Activated CD8-positive, alpha-beta memory T cell treated with anti-CD3 and anti-CD28 coated beads, Interleukin-2, amount 10 ng/mL, durations not matched to agents 7 days and 5 days (primary cell): Measurements from ENCODE around the gene FBXL17. TPM values are rescaled to one million over a fixed set of nuclear protein-coding genes. Genes with fewer than 3 reads are reported as not detected.
"Not testable (repeated sequence)": the region's sequence is repeated elsewhere in the genome, so short reads cannot be mapped to it uniquely, and the experiment has no call there.

Experiments used
- ATAC-seq: fragments of 150-1000 bp; cut with Tn5 transposase; one replicate; pipeline ENCODE4 v1.10.0; 2021; ENCODE audit warnings: moderate library complexity
- CTCF ChIA-PET: fragments of 350-600 bp; sonication (Branson Sonifier 250); formaldehyde crosslinking; loops from one replicate; lab custom pipeline; 2021; ENCODE audit warnings: antibody characterized with exemption; lab: Charles Lee
- DNase-seq: peaks from one replicate; pipeline ENCODE4 v3.0.0-alpha.2; 2020
- H3K27ac Mint-ChIP-seq: one replicate; pipeline ENCODE4 v1.8.0; 2021; ENCODE audit warnings: mild to moderate bottlenecking, mixed read lengths
- H3K27me3 Mint-ChIP-seq: one replicate; pipeline ENCODE4 v1.8.0; 2021; ENCODE audit warnings: mixed read lengths
- H3K36me3 Mint-ChIP-seq: one replicate; pipeline ENCODE4 v1.8.0; 2021; ENCODE audit warnings: mild to moderate bottlenecking, mixed read lengths
- H3K4me1 Mint-ChIP-seq: one replicate; pipeline ENCODE4 v1.8.0; 2021; ENCODE audit warnings: mixed read lengths
- H3K4me3 Mint-ChIP-seq: one replicate; pipeline ENCODE4 v1.8.0; 2021; ENCODE audit warnings: mild to moderate bottlenecking, moderate library complexity, mixed read lengths
- H3K9me3 Mint-ChIP-seq: one replicate; pipeline ENCODE4 v1.8.0; 2022; ENCODE audit warnings: low read depth, mixed read lengths
- total RNA-seq, 2 experiments: library from RNA; stranded (reverse); gene quantifications; one replicate each; pipeline ENCODE4 v1.2.3, GENCODE V29; 2021

The FBXL17 gene
- total RNA-seq, 2 experiments from 2014 or later: 6.6 to 10.9 TPM

DNA sequence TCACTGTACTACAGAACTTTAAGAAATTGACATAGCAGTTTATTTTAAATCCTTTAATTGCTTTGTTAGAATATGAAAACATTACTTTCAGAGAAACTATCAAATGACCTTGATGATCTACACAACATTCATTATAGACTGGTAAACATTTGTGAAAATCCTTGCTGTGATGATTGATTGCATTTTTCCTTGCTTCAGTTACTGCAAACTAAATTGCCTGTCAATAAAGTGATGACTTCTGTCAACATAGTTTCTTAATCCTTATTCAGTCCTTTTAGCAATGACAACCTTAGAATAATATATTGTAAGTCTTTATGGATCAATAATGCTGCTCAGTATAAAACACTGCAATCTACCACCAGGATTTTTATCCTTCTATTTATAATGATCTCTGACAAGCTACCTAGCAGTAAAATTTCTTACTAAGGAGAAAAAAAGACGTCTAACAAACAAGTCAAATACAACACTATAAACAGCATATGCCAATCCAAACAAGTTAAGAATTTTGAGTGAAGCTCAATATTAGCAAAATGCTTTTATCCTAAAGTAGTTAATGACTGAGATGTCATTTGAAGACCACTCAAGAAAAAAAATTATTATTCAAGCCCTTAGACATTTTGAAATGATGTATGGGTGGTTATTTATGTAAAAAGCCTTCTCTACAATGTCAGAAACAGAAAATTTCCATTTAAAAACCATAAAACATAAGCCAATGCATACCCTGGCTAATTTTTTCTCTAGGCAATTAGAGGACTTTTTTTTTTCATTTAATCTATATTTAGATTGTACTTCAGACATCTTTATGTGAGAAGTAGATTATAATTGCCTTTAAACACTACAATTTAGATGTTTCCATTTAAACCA lies 105.5 kb downstream of the FBXL17 start:
- Mint-ChIP-seq H3K9me3 (peaks cover 5% of the 10 kb centered on the region), H3K4me1 (peaks cover 7% of the 10 kb centered on the region), H3K4me3 (no peak overlapping the region), H3K27me3 (no peaks in the 10 kb centered on the region), H3K27ac (no peak overlapping the region), H3K36me3 (peaks cover 3% of the 10 kb centered on the region)
- no peak for ATAC-seq
- DNase-seq: no peak
- CTCF ChIA-PET: no interaction called here

DNA sequence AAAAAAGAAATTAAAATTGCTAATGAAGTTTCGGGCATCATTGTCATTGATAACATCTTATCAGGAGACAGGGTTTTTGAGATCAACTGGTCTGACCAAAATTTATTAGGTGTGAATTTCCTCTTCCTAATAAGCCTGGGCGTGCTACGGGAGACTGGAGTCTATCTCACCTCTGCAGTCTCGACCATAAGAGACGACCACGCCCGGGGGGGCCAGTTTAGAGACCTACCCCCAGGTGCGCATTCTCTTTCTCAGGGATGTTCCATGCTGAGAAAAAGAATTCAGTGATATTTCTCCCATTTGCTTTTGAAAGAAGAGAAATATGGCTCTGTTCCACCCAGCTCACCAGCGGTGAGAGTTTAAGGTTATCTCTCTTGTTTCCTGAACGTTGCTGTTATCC lies 107.8 kb downstream of the FBXL17 start:
- H3K4me1 Mint-ChIP-seq, H3K27ac Mint-ChIP-seq, H3K9me3 Mint-ChIP-seq, H3K36me3 Mint-ChIP-seq, ATAC-seq, H3K27me3 Mint-ChIP-seq, DNase-seq, H3K4me3 Mint-ChIP-seq: not testable (repeated sequence)
- CTCF ChIA-PET: interaction anchor here (1.2 kb wide), 1 partner anchor 13 kb away, joined by 3 read pairs; no protein-coding TSS in a partner anchor

DNA sequence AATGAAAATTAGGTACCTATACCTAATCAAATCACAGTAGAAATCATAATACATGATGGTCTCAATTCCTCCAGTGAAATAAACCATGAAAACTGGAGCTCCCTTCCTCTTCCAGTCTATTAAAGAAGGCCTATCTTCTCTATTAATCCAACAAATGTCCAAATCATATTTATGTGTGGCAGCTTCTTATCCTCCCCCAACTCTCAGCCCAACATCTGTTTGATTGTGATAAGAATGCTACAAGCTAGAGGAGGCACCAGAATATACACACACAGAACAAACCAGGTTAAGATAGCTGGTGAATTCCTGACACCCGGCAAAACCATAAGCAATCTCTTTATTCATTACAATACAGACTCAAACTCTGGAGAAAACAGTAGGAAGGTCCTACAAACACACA lies 110.8 kb downstream of the FBXL17 start:
- ATAC-seq: no peak
- DNase-seq: no peak
- Mint-ChIP-seq H3K36me3 (no peaks in the 10 kb centered on the region), H3K4me3 (no peak overlapping the region), H3K27me3 (no peaks in the 10 kb centered on the region), H3K27ac (no peak overlapping the region), H3K4me1 (no peaks in the 10 kb centered on the region), H3K9me3 (no peaks in the 10 kb centered on the region)
- CTCF ChIA-PET: interaction anchor here (0.6 to 1.0 kb wide), 2 partner anchors 114 to 765 kb away, joined by 3 read pairs; no protein-coding TSS in a partner anchor

DNA sequence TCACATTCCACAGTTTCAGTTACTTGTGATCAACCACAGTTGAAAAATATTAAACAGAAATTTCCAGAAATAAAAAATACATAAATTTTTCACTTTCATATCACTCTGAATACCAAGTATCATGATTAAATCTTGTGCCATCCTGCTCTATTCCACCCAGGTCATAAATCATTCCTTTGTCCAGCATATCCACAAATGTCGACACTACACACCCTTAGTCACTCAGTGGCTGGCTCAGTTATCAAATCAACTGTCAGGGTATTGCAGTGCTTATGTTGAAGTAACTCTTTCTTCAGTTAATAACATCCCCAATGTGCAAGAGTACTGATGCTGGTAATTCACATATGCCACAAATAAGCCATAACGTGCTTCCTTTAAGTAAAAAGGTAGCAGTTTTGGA lies 115.7 kb downstream of the FBXL17 start:
- no peak overlapping the region for H3K4me3 Mint-ChIP-seq

DNA sequence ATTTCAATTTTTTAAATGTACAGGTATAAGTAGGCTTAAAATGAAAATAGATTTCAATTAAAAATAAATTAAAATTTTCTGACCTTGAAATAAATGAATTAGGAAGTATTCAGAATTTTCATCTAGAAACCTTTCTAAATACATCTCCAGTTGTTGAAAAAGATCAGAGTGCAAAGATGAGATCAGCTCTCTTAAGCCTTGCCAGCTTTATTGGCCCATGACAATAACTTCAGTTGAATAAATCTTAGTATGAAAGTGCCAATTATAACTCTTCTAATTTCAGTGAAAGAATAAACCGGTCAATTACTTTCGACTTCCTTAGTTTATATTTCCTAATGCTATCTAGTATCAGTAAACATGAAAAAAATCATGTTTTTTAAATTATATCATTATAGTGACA lies 117.4 kb downstream of the FBXL17 start:
- peaks cover 4% of the 10 kb centered on the region for H3K4me1 Mint-ChIP-seq
- CTCF ChIA-PET: no interaction called here
- ATAC-seq (no peak), DNase-seq (no peak)
- H3K27me3 Mint-ChIP-seq: no peaks in the 10 kb centered on the region
- no peaks in the 10 kb centered on the region for H3K36me3 Mint-ChIP-seq
- no peak overlapping the region for H3K4me3 Mint-ChIP-seq
- H3K9me3 Mint-ChIP-seq: no peaks in the 10 kb centered on the region
- H3K27ac Mint-ChIP-seq: no peak overlapping the region

More for the DNA sequence above, 115.7 kb downstream of the FBXL17 start:
- CTCF ChIA-PET: no interaction called here
- no peak overlapping the region for H3K27ac Mint-ChIP-seq
- H3K9me3 Mint-ChIP-seq: no peaks in the 10 kb centered on the region
- ATAC-seq (no peak), DNase-seq (no peak)
- no peaks in the 10 kb centered on the region for H3K27me3 Mint-ChIP-seq
- H3K4me1 Mint-ChIP-seq: no peaks in the 10 kb centered on the region
- no peaks in the 10 kb centered on the region for H3K36me3 Mint-ChIP-seq

DNA sequence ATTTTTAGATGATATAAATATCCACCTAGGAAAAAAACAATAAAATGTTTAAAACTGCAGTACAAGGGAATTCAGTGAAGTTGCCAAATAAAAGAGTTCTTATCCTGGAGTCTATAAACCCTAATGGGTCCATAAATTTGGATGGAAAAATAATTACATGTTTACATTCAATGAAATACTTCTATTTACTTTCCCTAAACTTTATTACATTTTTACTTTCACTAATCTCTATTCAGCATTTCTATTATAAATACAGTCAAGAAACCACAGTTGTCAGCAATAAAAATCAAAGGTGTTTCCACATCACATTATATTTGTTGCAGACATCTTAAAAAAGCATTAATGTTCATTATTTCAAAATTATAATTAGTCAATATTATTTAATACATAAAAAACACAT lies 118.6 kb downstream of the FBXL17 start:
- Mint-ChIP-seq H3K4me3 (no peak overlapping the region), H3K4me1 (peaks cover 5% of the 10 kb centered on the region), H3K9me3 (no peaks in the 10 kb centered on the region), H3K27ac (no peak overlapping the region), H3K36me3 (no peaks in the 10 kb centered on the region), H3K27me3 (no peaks in the 10 kb centered on the region)
- no peak for ATAC-seq
- CTCF ChIA-PET: no interaction called here
- DNase-seq: no peak

DNA sequence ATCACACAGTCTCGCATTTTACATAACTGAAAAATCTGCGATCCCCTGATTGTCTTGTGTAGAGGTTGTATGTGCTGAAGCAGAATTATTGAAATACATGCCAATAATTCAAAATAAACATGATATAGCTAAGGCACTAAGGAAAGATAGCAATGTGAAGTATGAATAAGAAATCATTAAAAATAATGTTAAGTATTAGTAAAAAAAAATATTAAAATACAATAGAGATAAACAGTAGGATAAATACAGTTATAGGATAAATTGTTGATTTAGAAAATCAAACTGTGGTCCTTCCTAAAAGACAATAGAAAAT lies 121.1 kb downstream of the FBXL17 start:
- H3K27ac Mint-ChIP-seq: no peak overlapping the region
- no peaks in the 10 kb centered on the region for H3K27me3 Mint-ChIP-seq
- no peaks in the 10 kb centered on the region for H3K9me3 Mint-ChIP-seq
- H3K4me1 Mint-ChIP-seq: peaks cover 5% of the 10 kb centered on the region
- DNase-seq (no peak), ATAC-seq (no peak)
- no peak overlapping the region for H3K4me3 Mint-ChIP-seq
- no peaks in the 10 kb centered on the region for H3K36me3 Mint-ChIP-seq
- CTCF ChIA-PET: interaction anchor here (0.7 to 3.1 kb wide), 10 partner anchors 9 to 381 kb away, joined by 3 to 25 read pairs (median 3); no protein-coding TSS in a partner anchor

DNA sequence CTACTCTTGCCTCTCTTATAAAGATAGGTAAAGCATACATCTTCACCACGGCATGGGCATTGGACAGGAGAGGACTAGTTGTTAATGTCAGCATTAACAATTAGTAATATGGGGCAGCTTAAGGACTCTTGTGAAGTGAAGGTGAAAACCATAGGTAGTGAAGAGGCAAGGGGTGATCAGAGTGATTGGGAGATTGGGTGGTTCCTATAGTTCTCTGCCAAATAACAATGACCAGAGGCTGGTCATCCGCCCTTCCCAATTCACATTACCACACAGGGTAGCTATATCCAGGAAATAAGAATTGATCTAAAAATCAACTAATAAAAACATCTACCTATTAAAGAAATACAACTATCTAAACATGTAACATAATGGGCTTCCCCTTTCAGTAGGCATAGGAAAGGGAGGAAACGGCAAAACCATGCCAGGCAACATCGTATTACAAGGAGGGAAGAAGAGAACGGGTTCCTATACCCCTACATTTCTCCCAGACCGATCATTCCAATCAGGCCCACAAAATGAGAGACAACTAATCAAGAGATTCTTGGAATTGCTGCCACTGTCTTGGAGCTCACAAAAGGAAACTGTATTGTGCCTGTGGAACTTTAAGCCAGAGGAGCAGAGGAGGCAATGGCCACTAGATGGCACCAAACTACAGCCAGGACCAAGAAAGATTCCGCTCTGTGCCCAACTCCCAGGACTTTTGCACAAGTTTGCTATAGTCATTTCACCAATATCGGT lies 121.6 kb downstream of the FBXL17 start:
- ATAC-seq (peak; percentile 82), DNase-seq (peak; percentile 73)
- H3K4me3 Mint-ChIP-seq: peak overlapping the region; percentile 46
- H3K9me3 Mint-ChIP-seq: no peaks in the 10 kb centered on the region
- H3K27ac Mint-ChIP-seq: no peak overlapping the region
- CTCF ChIA-PET: interaction anchor here (0.7 to 3.1 kb wide), 17 partner anchors 8 to 889 kb away, joined by 3 to 25 read pairs (median 3); no protein-coding TSS in a partner anchor
- H3K36me3 Mint-ChIP-seq: no peaks in the 10 kb centered on the region
- H3K4me1 Mint-ChIP-seq: peaks cover 5% of the 10 kb centered on the region
- no peaks in the 10 kb centered on the region for H3K27me3 Mint-ChIP-seq

DNA sequence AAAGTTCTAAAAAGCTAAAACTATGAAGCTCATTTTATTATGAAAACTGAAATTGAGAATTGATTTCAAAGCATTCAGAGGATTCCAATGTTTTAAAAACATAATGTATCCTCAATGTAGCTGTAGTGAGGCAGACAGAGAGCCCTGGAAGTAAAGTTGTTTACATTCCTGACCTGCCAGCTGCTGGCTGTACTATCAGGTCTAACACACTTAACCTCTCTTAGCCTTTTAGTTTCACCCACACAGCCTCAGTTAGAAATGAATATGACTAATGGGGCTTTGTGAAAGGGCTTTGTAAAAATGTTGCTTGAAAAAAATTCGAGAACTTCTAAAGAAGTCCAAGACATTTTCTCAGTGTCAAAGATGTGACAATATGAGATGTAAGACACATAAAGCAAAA lies 122.6 kb downstream of the FBXL17 start:
- Mint-ChIP-seq H3K27me3 (no peaks in the 10 kb centered on the region), H3K36me3 (no peaks in the 10 kb centered on the region), H3K9me3 (no peaks in the 10 kb centered on the region), H3K27ac (no peak overlapping the region), H3K4me3 (no peak overlapping the region), H3K4me1 (peaks cover 5% of the 10 kb centered on the region)
- CTCF ChIA-PET: interaction anchor here (0.6 to 3.1 kb wide), 8 partner anchors 32 to 890 kb away, joined by 3 to 25 read pairs (median 3); no protein-coding TSS in a partner anchor
- DNase-seq (no peak), ATAC-seq (no peak)

DNA sequence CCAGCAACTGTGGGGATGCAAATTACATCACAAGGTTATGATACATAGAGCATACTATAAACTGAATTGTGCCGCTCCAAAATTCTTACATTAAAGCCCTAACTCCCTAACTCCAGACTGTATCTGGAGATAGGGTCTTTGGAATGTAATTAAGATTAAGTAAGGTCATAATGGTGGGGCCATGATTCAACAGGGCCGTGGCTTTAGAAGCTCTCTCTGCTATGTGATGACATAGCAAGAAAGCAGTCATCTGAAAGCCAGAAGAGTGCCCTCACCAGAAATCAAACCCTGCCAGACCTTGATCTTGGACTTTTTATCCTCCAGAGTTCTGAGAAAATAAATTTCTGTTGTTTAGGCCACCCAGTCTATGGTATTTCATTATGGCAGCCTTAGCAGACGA lies 123.9 kb downstream of the FBXL17 start:
- peaks cover 5% of the 10 kb centered on the region for H3K4me1 Mint-ChIP-seq
- DNase-seq: no peak
- H3K4me3 Mint-ChIP-seq: no peak overlapping the region
- H3K27ac Mint-ChIP-seq: no peak overlapping the region
- no peaks in the 10 kb centered on the region for H3K9me3 Mint-ChIP-seq
- CTCF ChIA-PET: no interaction called here
- no peak for ATAC-seq
- no peaks in the 10 kb centered on the region for H3K36me3 Mint-ChIP-seq
- H3K27me3 Mint-ChIP-seq: no peaks in the 10 kb centered on the region

DNA sequence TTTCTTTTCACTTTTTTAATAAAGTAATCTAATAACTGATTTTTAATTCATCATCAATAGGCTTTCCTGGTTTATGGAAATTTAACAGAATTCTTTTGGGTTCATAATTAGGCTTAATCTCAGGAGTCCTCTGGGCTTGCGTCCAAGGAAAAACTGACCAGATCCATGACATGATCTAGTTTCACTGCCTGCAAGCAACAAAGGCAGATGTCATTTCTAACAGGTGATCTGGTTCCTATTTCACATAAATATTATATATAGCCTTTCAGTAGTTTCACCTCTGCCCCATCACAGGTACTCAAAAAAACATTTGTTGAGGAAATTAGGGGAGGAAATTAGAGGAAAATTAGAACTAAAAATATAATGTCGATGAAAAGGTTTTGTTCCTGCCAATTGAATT lies 126.4 kb downstream of the FBXL17 start:
- H3K9me3 Mint-ChIP-seq: no peaks in the 10 kb centered on the region
- CTCF ChIA-PET: no interaction called here
- H3K4me3 Mint-ChIP-seq: no peak overlapping the region
- H3K27me3 Mint-ChIP-seq: no peaks in the 10 kb centered on the region
- H3K4me1 Mint-ChIP-seq: peaks cover 3% of the 10 kb centered on the region
- no peak overlapping the region for H3K27ac Mint-ChIP-seq
- no peak for ATAC-seq
- H3K36me3 Mint-ChIP-seq: no peaks in the 10 kb centered on the region
- no peak for DNase-seq

DNA sequence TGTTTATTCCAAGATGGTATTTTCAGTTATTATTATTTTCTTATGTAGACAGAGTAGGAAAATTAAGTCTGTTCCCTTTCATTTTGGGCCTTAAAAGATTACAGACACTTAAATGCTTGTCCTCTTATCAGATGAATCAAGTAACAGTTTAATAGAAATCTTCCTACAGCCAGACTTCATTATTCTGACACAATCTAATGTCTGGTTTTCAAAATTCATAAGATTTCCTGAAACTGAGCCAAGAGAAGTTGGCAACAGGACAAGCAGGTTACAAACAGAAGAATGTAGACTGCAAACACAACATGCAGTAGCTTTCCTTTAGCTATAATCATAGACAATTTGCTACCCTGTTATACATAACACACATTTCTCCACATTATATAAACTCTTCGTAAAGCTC lies 130.5 kb downstream of the FBXL17 start:
- Mint-ChIP-seq H3K4me1 (no peaks in the 10 kb centered on the region), H3K27ac (no peak overlapping the region), H3K9me3 (no peaks in the 10 kb centered on the region), H3K27me3 (no peaks in the 10 kb centered on the region), H3K4me3 (no peak overlapping the region), H3K36me3 (no peaks in the 10 kb centered on the region)
- DNase-seq (no peak), ATAC-seq (no peak)
- CTCF ChIA-PET: interaction anchor here (0.6 to 1.6 kb wide), 2 partner anchors 9 kb away, joined by 3 to 4 read pairs; no protein-coding TSS in a partner anchor

DNA sequence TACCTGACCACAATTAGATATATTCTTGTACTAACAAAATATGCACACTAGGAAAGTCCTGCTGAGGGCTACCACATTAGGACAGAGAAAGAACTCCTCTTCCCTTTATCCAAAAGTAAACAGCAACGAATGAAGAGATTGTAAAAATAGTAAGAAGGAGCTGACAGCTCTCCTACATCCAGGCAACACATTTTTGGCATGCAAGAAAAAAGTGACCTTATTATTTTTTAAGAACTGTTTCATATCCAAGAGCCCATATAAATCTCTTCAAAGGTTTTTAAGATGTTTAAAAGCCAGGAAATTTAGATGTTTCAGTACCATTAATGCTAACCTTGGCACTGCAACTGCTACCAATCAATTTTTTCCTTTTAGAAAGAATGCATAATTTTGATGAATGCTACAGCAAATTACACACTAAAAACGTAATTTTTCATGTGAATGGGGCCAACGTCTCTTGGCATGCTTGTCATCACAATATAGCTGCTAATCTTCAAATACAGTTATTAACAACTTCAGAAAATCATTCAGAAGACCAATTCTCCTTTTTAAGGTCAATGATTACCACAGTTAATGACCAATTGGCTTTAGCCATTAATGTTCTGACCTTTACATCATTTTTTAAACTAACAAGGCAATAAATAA lies 132.0 kb downstream of the FBXL17 start:
- DNase-seq (no peak), ATAC-seq (no peak)
- H3K27me3 Mint-ChIP-seq: no peaks in the 10 kb centered on the region
- H3K36me3 Mint-ChIP-seq: peaks cover 1% of the 10 kb centered on the region
- no peaks in the 10 kb centered on the region for H3K9me3 Mint-ChIP-seq
- H3K4me1 Mint-ChIP-seq: no peaks in the 10 kb centered on the region
- H3K27ac Mint-ChIP-seq: no peak overlapping the region
- CTCF ChIA-PET: interaction anchor here (1.1 kb wide), 1 partner anchor 12 kb away, joined by 4 read pairs; no protein-coding TSS in a partner anchor
- no peak overlapping the region for H3K4me3 Mint-ChIP-seq
